ENCODE results near the gene RNF144A. TPM values are rescaled to one million over a fixed set of nuclear protein-coding genes. Genes with fewer than 3 reads are reported as not detected.

The RNF144A gene
- total and polyA plus RNA-seq, 2 donors (not counting 1 experiment from before 2014, with no cell fraction given) = 0.17 to 0.24 TPM

DNA sequence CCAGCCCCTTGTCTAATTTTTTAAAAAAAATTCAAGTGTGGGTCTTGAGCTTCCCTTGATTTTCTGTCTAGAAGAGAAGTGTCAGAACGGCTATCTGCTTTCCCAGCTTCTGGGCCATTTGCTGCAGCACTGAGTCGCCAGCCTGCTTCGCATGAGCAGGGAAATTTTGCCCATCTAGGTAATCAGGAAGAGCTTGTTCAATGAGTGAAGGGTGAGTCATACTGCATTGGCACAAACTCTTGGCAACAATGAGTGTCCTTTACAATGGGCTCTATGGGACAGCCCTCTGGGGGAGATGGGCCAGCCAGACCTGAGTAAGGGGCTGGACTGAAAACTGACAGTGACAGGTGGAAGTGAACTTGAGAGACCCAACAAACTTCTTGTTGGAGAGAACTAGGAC, 2.4 kb upstream of the RNF144A start:
- Histone ChIP-seq H3K4me3 (replicated peaks in 1 of 4; ENCODE audit: control extremely low read depth in 1 of 4, insufficient read depth in 1 of 4, low read depth in 3 of 4, low read length in 4 of 4) (no peak overlapping the region), H3K4me1 (ENCODE audit: control insufficient read depth, extremely low read depth, insufficient read depth, low read length) (no peaks in the 10 kb centered on the region), H3K9ac (ENCODE audit: insufficient read depth, low read length) (no peak overlapping the region), H2AFZ (ENCODE audit: low read length) (no peak overlapping the region), H3K27me3 (ENCODE audit: control insufficient read depth, insufficient read depth, low read length) (peaks cover 3% of the 10 kb centered on the region), H4K20me1 (ENCODE audit: control insufficient read depth, extremely low read depth, insufficient read depth, low read length) (no peaks in the 10 kb centered on the region), H3K36me3 (ENCODE audit: control insufficient read depth, insufficient read depth, low read length) (no peaks in the 10 kb centered on the region), H3K9me3 (ENCODE audit: control insufficient read depth, insufficient read depth, low read depth, low read length) (no peaks in the 10 kb centered on the region), H3K79me2 (ENCODE audit: control insufficient read depth, insufficient read depth, low read length) (no peaks in the 10 kb centered on the region), H3K4me2 (ENCODE audit: extremely low read depth, insufficient read depth, low read length) (no peak overlapping the region), H3K27ac (ENCODE audit: insufficient read depth, low read length) (no peak overlapping the region)
- TF ChIP-seq, protein P1, sequence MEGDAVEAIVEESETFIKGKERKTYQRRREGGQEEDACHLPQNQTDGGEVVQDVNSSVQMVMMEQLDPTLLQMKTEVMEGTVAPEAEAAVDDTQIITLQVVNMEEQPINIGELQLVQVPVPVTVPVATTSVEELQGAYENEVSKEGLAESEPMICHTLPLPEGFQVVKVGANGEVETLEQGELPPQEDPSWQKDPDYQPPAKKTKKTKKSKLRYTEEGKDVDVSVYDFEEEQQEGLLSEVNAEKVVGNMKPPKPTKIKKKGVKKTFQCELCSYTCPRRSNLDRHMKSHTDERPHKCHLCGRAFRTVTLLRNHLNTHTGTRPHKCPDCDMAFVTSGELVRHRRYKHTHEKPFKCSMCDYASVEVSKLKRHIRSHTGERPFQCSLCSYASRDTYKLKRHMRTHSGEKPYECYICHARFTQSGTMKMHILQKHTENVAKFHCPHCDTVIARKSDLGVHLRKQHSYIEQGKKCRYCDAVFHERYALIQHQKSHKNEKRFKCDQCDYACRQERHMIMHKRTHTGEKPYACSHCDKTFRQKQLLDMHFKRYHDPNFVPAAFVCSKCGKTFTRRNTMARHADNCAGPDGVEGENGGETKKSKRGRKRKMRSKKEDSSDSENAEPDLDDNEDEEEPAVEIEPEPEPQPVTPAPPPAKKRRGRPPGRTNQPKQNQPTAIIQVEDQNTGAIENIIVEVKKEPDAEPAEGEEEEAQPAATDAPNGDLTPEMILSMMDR (conservative IDR thresholded peaks at IDR 0.05 in 1 of 2, IDR thresholded peaks at IDR 0.05 in 1 of 2; ENCODE audit: low read depth in 1 of 2, low read length in 2 of 2) = no peak
- TF ChIP-seq EZH2 (IDR thresholded peaks at IDR 0.05; ENCODE audit: low read length, missing control alignments) = no peak
- DNase-seq (ENCODE audit: low read depth in 2 of 2) = peak in 1 of 2 donors; percentile 44

DNA sequence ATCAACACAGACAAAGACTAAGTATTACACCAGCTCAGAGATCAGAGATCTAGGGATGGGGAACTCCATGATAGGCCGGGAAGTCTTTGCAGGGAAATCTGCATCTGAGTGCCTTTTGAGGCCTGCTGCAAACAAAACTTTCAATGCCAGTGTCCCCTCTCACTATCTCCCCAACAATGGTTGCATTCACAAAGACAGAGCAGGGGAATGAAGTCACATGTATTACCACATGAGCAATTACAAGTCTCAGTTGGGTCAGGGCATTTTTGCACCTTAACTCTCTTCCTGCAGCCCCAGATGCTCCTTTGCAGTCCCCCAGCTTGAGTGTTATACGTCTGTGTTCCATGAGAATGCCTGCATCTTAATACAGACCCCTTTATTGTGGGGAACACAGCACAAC, 1.8 kb upstream of the RNF144A start:
- H3K9me3 ChIP-seq (ENCODE audit: control insufficient read depth, insufficient read depth, low read depth, low read length) = no peaks in the 10 kb centered on the region
- H2AFZ ChIP-seq (ENCODE audit: low read length) = no peak overlapping the region
- no peaks in the 10 kb centered on the region for H4K20me1 ChIP-seq (ENCODE audit: control insufficient read depth, extremely low read depth, insufficient read depth, low read length)
- no peak for DNase-seq (ENCODE audit: low read depth in 2 of 2)
- no peak overlapping the region for H3K9ac ChIP-seq (ENCODE audit: insufficient read depth, low read length)
- H3K79me2 ChIP-seq (ENCODE audit: control insufficient read depth, insufficient read depth, low read length) = no peaks in the 10 kb centered on the region
- no peaks in the 10 kb centered on the region for H3K4me1 ChIP-seq (ENCODE audit: control insufficient read depth, extremely low read depth, insufficient read depth, low read length)
- TF ChIP-seq, protein P1 (conservative IDR thresholded peaks at IDR 0.05 in 1 of 2, IDR thresholded peaks at IDR 0.05 in 1 of 2; ENCODE audit: low read depth in 1 of 2, low read length in 2 of 2) = no peak
- TF ChIP-seq EZH2 (IDR thresholded peaks at IDR 0.05; ENCODE audit: low read length, missing control alignments) = no peak
- H3K27me3 ChIP-seq (ENCODE audit: control insufficient read depth, insufficient read depth, low read length) = peaks cover 3% of the 10 kb centered on the region
- H3K27ac ChIP-seq (ENCODE audit: insufficient read depth, low read length) = no peak overlapping the region
- H3K4me2 ChIP-seq (ENCODE audit: extremely low read depth, insufficient read depth, low read length) = no peak overlapping the region
- H3K4me3 ChIP-seq (replicated peaks in 1 of 4; ENCODE audit: control extremely low read depth in 1 of 4, insufficient read depth in 1 of 4, low read depth in 3 of 4, low read length in 4 of 4) = no peak overlapping the region
- no peaks in the 10 kb centered on the region for H3K36me3 ChIP-seq (ENCODE audit: control insufficient read depth, insufficient read depth, low read length)

DNA sequence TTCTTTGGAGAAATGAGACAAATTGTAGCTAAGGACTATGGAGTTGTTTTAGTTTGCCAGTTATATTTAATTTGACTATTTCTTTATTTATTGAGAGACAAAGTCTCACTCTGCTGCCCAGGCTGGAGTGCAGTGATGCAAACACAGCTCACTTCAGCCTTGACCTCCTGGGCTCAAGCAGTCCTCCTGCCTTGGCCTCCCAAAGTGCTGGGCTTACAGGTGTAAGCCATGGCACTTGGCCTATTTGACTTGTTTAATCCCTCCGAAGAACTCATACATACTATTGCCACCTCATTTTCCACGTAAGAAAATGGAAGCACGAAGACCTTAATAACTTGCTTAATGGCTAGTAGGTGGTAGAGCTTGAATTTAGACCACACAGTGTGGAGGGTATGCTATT, 988 bp upstream of the RNF144A start:
- no peak overlapping the region for H3K27ac ChIP-seq (ENCODE audit: insufficient read depth, low read length)
- H3K9me3 ChIP-seq (ENCODE audit: control insufficient read depth, insufficient read depth, low read depth, low read length) = no peaks in the 10 kb centered on the region
- H3K4me1 ChIP-seq (ENCODE audit: control insufficient read depth, extremely low read depth, insufficient read depth, low read length) = no peaks in the 10 kb centered on the region
- no peak overlapping the region for H2AFZ ChIP-seq (ENCODE audit: low read length)
- H3K4me2 ChIP-seq (ENCODE audit: extremely low read depth, insufficient read depth, low read length) = no peak overlapping the region
- no peaks in the 10 kb centered on the region for H3K36me3 ChIP-seq (ENCODE audit: control insufficient read depth, insufficient read depth, low read length)
- TF ChIP-seq, protein P1 (conservative IDR thresholded peaks at IDR 0.05 in 1 of 2, IDR thresholded peaks at IDR 0.05 in 1 of 2; ENCODE audit: low read depth in 1 of 2, low read length in 2 of 2) = no peak
- no peak for TF ChIP-seq EZH2 (IDR thresholded peaks at IDR 0.05; ENCODE audit: low read length, missing control alignments)
- H4K20me1 ChIP-seq (ENCODE audit: control insufficient read depth, extremely low read depth, insufficient read depth, low read length) = no peaks in the 10 kb centered on the region
- H3K79me2 ChIP-seq (ENCODE audit: control insufficient read depth, insufficient read depth, low read length) = no peaks in the 10 kb centered on the region
- peaks cover 5% of the 10 kb centered on the region for H3K27me3 ChIP-seq (ENCODE audit: control insufficient read depth, insufficient read depth, low read length)
- H3K4me3 ChIP-seq (replicated peaks in 1 of 4; ENCODE audit: control extremely low read depth in 1 of 4, insufficient read depth in 1 of 4, low read depth in 3 of 4, low read length in 4 of 4) = no peak overlapping the region
- no peak overlapping the region for H3K9ac ChIP-seq (ENCODE audit: insufficient read depth, low read length)
- no peak for DNase-seq (ENCODE audit: low read depth in 2 of 2)
